Sigmoid colon (tissue), 4 donors: ENCODE data around the gene NUDT6.

ENCODE experiments used
- EP300 ChIP-seq, 4 donors: sonication (generic); formaldehyde crosslinking; IDR thresholded peaks; one replicate each; pipeline ENCODE4 v1.6.1; 2017; ENCODE audit warnings: antibody characterized with exemption in 4 of 4
- POLR2AphosphoS5 ChIP-seq, 4 donors: sonication (generic); formaldehyde crosslinking; IDR thresholded peaks; one replicate each; pipeline ENCODE4 v1.6.1; 2017; ENCODE audit warnings: antibody characterized with exemption in 4 of 4
- TF ChIP-seq, protein P1 (sequence below), 4 experiments: fragments of 450-650 bp in 3 of 4; fragments of 200-600 bp in 1 of 4; IDR thresholded peaks; one replicate each; pipeline ENCODE4 v1.5.1; 2016 to 2019; ENCODE audit warnings: antibody characterized with exemption in 4 of 4, mild to moderate bottlenecking in 3 of 4, moderate library complexity in 2 of 4

- TF ChIP-seq, protein P1, sequence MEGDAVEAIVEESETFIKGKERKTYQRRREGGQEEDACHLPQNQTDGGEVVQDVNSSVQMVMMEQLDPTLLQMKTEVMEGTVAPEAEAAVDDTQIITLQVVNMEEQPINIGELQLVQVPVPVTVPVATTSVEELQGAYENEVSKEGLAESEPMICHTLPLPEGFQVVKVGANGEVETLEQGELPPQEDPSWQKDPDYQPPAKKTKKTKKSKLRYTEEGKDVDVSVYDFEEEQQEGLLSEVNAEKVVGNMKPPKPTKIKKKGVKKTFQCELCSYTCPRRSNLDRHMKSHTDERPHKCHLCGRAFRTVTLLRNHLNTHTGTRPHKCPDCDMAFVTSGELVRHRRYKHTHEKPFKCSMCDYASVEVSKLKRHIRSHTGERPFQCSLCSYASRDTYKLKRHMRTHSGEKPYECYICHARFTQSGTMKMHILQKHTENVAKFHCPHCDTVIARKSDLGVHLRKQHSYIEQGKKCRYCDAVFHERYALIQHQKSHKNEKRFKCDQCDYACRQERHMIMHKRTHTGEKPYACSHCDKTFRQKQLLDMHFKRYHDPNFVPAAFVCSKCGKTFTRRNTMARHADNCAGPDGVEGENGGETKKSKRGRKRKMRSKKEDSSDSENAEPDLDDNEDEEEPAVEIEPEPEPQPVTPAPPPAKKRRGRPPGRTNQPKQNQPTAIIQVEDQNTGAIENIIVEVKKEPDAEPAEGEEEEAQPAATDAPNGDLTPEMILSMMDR (IDR thresholded peaks at IDR 0.05): no peak
- TF ChIP-seq POLR2AphosphoS5 (IDR thresholded peaks at IDR 0.05): peak; percentile 78 to 98 (median 92)
- peak; percentile 57 to 84 (median 68) for TF ChIP-seq EP300 (IDR thresholded peaks at IDR 0.05)
Observed at GRCh38 chr4:122842984-122843531, 79.3 kb downstream of the NUDT6 start.
